Transverse colon (tissue), 3 donors: Measurements from ENCODE around the gene PRDX3.

Experiments used
- CTCF ChIP-seq, 5 experiments: fragments of 200-600 bp in 3 of 5; fragments of 450-650 bp in 2 of 5; sonication (generic) in 3 of 5; IDR thresholded peaks; 1 replicate in 2 of 5; 2 replicates in 3 of 5; pipeline ENCODE4 v1.5.1; 2016 to 2017; ENCODE audit warnings: antibody characterized with exemption in 5 of 5, inconsistent platforms in 3 of 5, mild to moderate bottlenecking in 2 of 5, moderate library complexity in 1 of 5
- POLR2A ChIP-seq: fragments of 450-650 bp; IDR thresholded peaks from one replicate; pipeline ENCODE4 v1.6.1; 2016; ENCODE audit warnings: antibody characterized with exemption, mild to moderate bottlenecking, moderate library complexity

DNA sequence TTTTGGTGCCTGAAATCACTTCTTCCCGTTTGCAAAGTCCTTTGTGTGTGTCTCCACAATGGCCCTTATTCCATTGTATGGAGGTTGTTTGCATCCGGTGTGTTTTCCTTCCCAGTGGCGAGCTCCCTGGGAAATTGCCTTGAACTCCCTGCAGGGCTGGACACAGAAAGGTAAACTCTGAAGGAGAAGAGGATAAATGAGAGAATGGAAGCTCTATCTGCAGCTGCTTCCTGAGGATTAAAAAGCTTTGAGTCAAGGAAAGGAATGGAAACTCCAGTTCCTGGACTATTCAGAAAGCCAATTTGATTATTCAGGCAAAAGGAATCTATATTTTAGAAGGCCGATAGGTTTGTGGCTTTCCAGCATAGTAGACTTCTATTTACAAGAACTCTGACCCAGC is 24.4 kb upstream of the PRDX3 start:
- TF ChIP-seq CTCF (IDR thresholded peaks at IDR 0.05), result no peak
- TF ChIP-seq POLR2A, result no peak
